ENCODE data around the gene MC1R.
A peak's percentile ranks its signal among the peaks of the same experiment; 100 is the strongest.

The MC1R gene

GRCh38 chr16:89936508-89936907 lies 17.8 kb downstream of the MC1R start:
- no peak overlapping the region for H3K27ac Mint-ChIP-seq (ENCODE audit: low read depth)
- H3K4me3 Mint-ChIP-seq, result no peak overlapping the region

GRCh38 chr16:89936981-89937380 lies 18.3 kb downstream of the MC1R start:
- Mint-ChIP-seq H3K9me3 (no peaks in the 10 kb centered on the region), H3K27me3 (peaks cover 15% of the 10 kb centered on the region), H3K4me3 (no peak overlapping the region), H3K27ac (ENCODE audit: low read depth) (no peak overlapping the region), H3K4me1 (no peaks in the 10 kb centered on the region), H3K36me3 (ENCODE audit: insufficient read depth) (no peaks in the 10 kb centered on the region)
- ATAC-seq (replicated peaks; ENCODE audit: extremely low read depth, poor library complexity, severe bottlenecking) (no peak), DNase-seq (ENCODE audit: low spot score in 2 of 2) (no peak)

More at GRCh38 chr16:89936508-89936907, 17.8 kb downstream of the MC1R start:
- ATAC-seq (replicated peaks; ENCODE audit: extremely low read depth, poor library complexity, severe bottlenecking) (no peak), DNase-seq (ENCODE audit: low spot score in 2 of 2) (no peak)
- peaks cover 20% of the 10 kb centered on the region for H3K27me3 Mint-ChIP-seq
- H3K36me3 Mint-ChIP-seq (ENCODE audit: insufficient read depth), result no peaks in the 10 kb centered on the region
- no peaks in the 10 kb centered on the region for H3K4me1 Mint-ChIP-seq
- no peaks in the 10 kb centered on the region for H3K9me3 Mint-ChIP-seq

GRCh38 chr16:89938175-89938885 lies 19.7 kb downstream of the MC1R start:
- Mint-ChIP-seq H3K4me1 (no peaks in the 10 kb centered on the region), H3K27me3 (peaks cover 15% of the 10 kb centered on the region), H3K9me3 (no peaks in the 10 kb centered on the region), H3K27ac (ENCODE audit: low read depth) (no peak overlapping the region), H3K36me3 (ENCODE audit: insufficient read depth) (no peaks in the 10 kb centered on the region), H3K4me3 (no peak overlapping the region)
- no peak for DNase-seq (ENCODE audit: low spot score in 2 of 2)
- no peak for ATAC-seq (replicated peaks; ENCODE audit: extremely low read depth, poor library complexity, severe bottlenecking)

- Mint-ChIP-seq H3K9me3 (no peaks in the 10 kb centered on the region), H3K4me1 (peaks cover 9% of the 10 kb centered on the region), H3K36me3 (ENCODE audit: insufficient read depth) (peaks cover 4% of the 10 kb centered on the region), H3K27ac (ENCODE audit: low read depth) (no peak overlapping the region), H3K27me3 (peaks cover 30% of the 10 kb centered on the region), H3K4me3 (no peak overlapping the region)
- no peak for ATAC-seq (replicated peaks; ENCODE audit: extremely low read depth, poor library complexity, severe bottlenecking)
- no peak for DNase-seq (ENCODE audit: low spot score in 2 of 2)
Observed at GRCh38 chr16:89944773-89945172, 26.1 kb downstream of the MC1R start.

- no peaks in the 10 kb centered on the region for H3K9me3 Mint-ChIP-seq
- DNase-seq (ENCODE audit: low spot score in 2 of 2) (no peak), ATAC-seq (replicated peaks; ENCODE audit: extremely low read depth, poor library complexity, severe bottlenecking) (no peak)
- H3K4me3 Mint-ChIP-seq, result no peak overlapping the region
- peaks cover 30% of the 10 kb centered on the region for H3K27me3 Mint-ChIP-seq
- peaks cover 4% of the 10 kb centered on the region for H3K36me3 Mint-ChIP-seq (ENCODE audit: insufficient read depth)
- H3K4me1 Mint-ChIP-seq, result peaks cover 14% of the 10 kb centered on the region
- no peak overlapping the region for H3K27ac Mint-ChIP-seq (ENCODE audit: low read depth)
Observed at GRCh38 chr16:89945654-89946053, 27.0 kb downstream of the MC1R start.

GRCh38 chr16:89946515-89946914 lies 27.9 kb downstream of the MC1R start:
- Mint-ChIP-seq H3K4me1 (peaks cover 14% of the 10 kb centered on the region), H3K36me3 (ENCODE audit: insufficient read depth) (peaks cover 4% of the 10 kb centered on the region), H3K4me3 (peak overlapping the region; percentile 49), H3K27ac (ENCODE audit: low read depth) (no peak overlapping the region), H3K27me3 (peaks cover 30% of the 10 kb centered on the region), H3K9me3 (no peaks in the 10 kb centered on the region)
- ATAC-seq (replicated peaks; ENCODE audit: extremely low read depth, poor library complexity, severe bottlenecking) (no peak), DNase-seq (ENCODE audit: low spot score in 2 of 2) (no peak)

- ATAC-seq (replicated peaks; ENCODE audit: extremely low read depth, poor library complexity, severe bottlenecking) (no peak), DNase-seq (ENCODE audit: low spot score in 2 of 2) (no peak)
- H3K4me1 Mint-ChIP-seq, result peaks cover 18% of the 10 kb centered on the region
- peak overlapping the region; percentile 79 for H3K4me3 Mint-ChIP-seq
- no peaks in the 10 kb centered on the region for H3K9me3 Mint-ChIP-seq
- H3K27ac Mint-ChIP-seq (ENCODE audit: low read depth), result peak overlapping the region; percentile 68
- peaks cover 23% of the 10 kb centered on the region for H3K27me3 Mint-ChIP-seq
- H3K36me3 Mint-ChIP-seq (ENCODE audit: insufficient read depth), result peaks cover 8% of the 10 kb centered on the region
Observed at GRCh38 chr16:89949121-89949742, 30.6 kb downstream of the MC1R start.

GRCh38 chr16:89949756-89950155 lies 31.1 kb downstream of the MC1R start:
- no peaks in the 10 kb centered on the region for H3K9me3 Mint-ChIP-seq
- H3K4me3 Mint-ChIP-seq, result peak overlapping the region; percentile 79
- peak overlapping the region; percentile 68 for H3K27ac Mint-ChIP-seq (ENCODE audit: low read depth)
- ATAC-seq (replicated peaks; ENCODE audit: extremely low read depth, poor library complexity, severe bottlenecking) (no peak), DNase-seq (ENCODE audit: low spot score in 2 of 2) (no peak)
- peaks cover 7% of the 10 kb centered on the region for H3K36me3 Mint-ChIP-seq (ENCODE audit: insufficient read depth)
- H3K4me1 Mint-ChIP-seq, result peaks cover 18% of the 10 kb centered on the region
- peaks cover 17% of the 10 kb centered on the region for H3K27me3 Mint-ChIP-seq

GRCh38 chr16:89951509-89951908 lies 32.8 kb downstream of the MC1R start:
- peaks cover 7% of the 10 kb centered on the region for H3K36me3 Mint-ChIP-seq (ENCODE audit: insufficient read depth)
- ATAC-seq (replicated peaks; ENCODE audit: extremely low read depth, poor library complexity, severe bottlenecking) (no peak), DNase-seq (ENCODE audit: low spot score in 2 of 2) (no peak)
- no peak overlapping the region for H3K27ac Mint-ChIP-seq (ENCODE audit: low read depth)
- H3K27me3 Mint-ChIP-seq, result peaks cover 4% of the 10 kb centered on the region
- no peaks in the 10 kb centered on the region for H3K9me3 Mint-ChIP-seq
- peaks cover 18% of the 10 kb centered on the region for H3K4me1 Mint-ChIP-seq
- H3K4me3 Mint-ChIP-seq, result no peak overlapping the region

- H3K9me3 Mint-ChIP-seq, result no peaks in the 10 kb centered on the region
- peaks cover 7% of the 10 kb centered on the region for H3K36me3 Mint-ChIP-seq (ENCODE audit: insufficient read depth)
- no peaks in the 10 kb centered on the region for H3K27me3 Mint-ChIP-seq
- DNase-seq (ENCODE audit: low spot score in 2 of 2), result no peak
- H3K4me1 Mint-ChIP-seq, result peaks cover 18% of the 10 kb centered on the region
- ATAC-seq (replicated peaks; ENCODE audit: extremely low read depth, poor library complexity, severe bottlenecking), result no peak
- H3K4me3 Mint-ChIP-seq, result no peak overlapping the region
- no peak overlapping the region for H3K27ac Mint-ChIP-seq (ENCODE audit: low read depth)
Observed at GRCh38 chr16:89952049-89952448, 33.4 kb downstream of the MC1R start.

- no peak for ATAC-seq (replicated peaks; ENCODE audit: extremely low read depth, poor library complexity, severe bottlenecking)
- no peaks in the 10 kb centered on the region for H3K9me3 Mint-ChIP-seq
- peaks cover 15% of the 10 kb centered on the region for H3K4me1 Mint-ChIP-seq
- no peak overlapping the region for H3K27ac Mint-ChIP-seq (ENCODE audit: low read depth)
- peaks cover 7% of the 10 kb centered on the region for H3K36me3 Mint-ChIP-seq (ENCODE audit: insufficient read depth)
- no peaks in the 10 kb centered on the region for H3K27me3 Mint-ChIP-seq
- H3K4me3 Mint-ChIP-seq, result no peak overlapping the region
- DNase-seq (ENCODE audit: low spot score in 2 of 2), result no peak
Observed at GRCh38 chr16:89952551-89952950, 33.9 kb downstream of the MC1R start.

- Mint-ChIP-seq H3K4me1 (peaks cover 20% of the 10 kb centered on the region), H3K27ac (ENCODE audit: low read depth) (no peak overlapping the region), H3K27me3 (no peaks in the 10 kb centered on the region), H3K4me3 (no peak overlapping the region), H3K9me3 (no peaks in the 10 kb centered on the region), H3K36me3 (ENCODE audit: insufficient read depth) (peaks cover 13% of the 10 kb centered on the region)
- DNase-seq (ENCODE audit: low spot score in 2 of 2), result no peak
- no peak for ATAC-seq (replicated peaks; ENCODE audit: extremely low read depth, poor library complexity, severe bottlenecking)
Observed at GRCh38 chr16:89953671-89954406, 35.2 kb downstream of the MC1R start.

- peaks cover 17% of the 10 kb centered on the region for H3K36me3 Mint-ChIP-seq (ENCODE audit: insufficient read depth)
- ATAC-seq (replicated peaks; ENCODE audit: extremely low read depth, poor library complexity, severe bottlenecking), result no peak
- no peak overlapping the region for H3K4me3 Mint-ChIP-seq
- peaks cover 23% of the 10 kb centered on the region for H3K4me1 Mint-ChIP-seq
- no peaks in the 10 kb centered on the region for H3K9me3 Mint-ChIP-seq
- no peaks in the 10 kb centered on the region for H3K27me3 Mint-ChIP-seq
- no peak overlapping the region for H3K27ac Mint-ChIP-seq (ENCODE audit: low read depth)
- DNase-seq (ENCODE audit: low spot score in 2 of 2), result no peak
Observed at GRCh38 chr16:89954462-89954861, 35.8 kb downstream of the MC1R start.
